Ovary (tissue), 9 donors: Measurements from ENCODE around the gene PRICKLE2. TPM values are rescaled to one million over a fixed set of nuclear protein-coding genes. Genes with fewer than 3 reads are reported as not detected.

ENCODE experiments used
- DNase-seq, 5 donors: peaks; one replicate each; pipeline ENCODE4 v3.0.0-alpha.2; 2019 to 2020
- H3K27ac ChIP-seq, 2 donors: fragments of 200-600 bp; one replicate each; pipeline versions ENCODE4 v1.5.1 to v1.8.0; 2019 to 2022
- H3K27me3 ChIP-seq: fragments of 200-600 bp; one replicate; pipeline ENCODE4 v1.8.0; 2022
- H3K36me3 ChIP-seq: fragments of 200-600 bp; sonication (generic); one replicate; pipeline ENCODE4 v1.5.1; 2019
- H3K4me1 ChIP-seq: one replicate; pipeline ENCODE4 v1.8.1; 2013; ENCODE audit warnings: mild to moderate bottlenecking, moderate library complexity; ENCODE audit not compliant: insufficient read depth
- H3K4me3 ChIP-seq: fragments of 200-600 bp; sonication (generic); one replicate; pipeline ENCODE4 v1.5.1; 2017
- H3K9me3 ChIP-seq, 2 donors: fragments of 200-600 bp in 1 of 2; sonication (generic) in 1 of 2; one replicate each; pipeline versions ENCODE4 v1.5.1 to v1.8.1; 2013 to 2019; ENCODE audit warnings: mild to moderate bottlenecking in 1 of 2, moderate library complexity in 1 of 2
- EP300 ChIP-seq: sonication (generic); formaldehyde crosslinking; IDR thresholded peaks from one replicate; pipeline ENCODE4 v1.6.1; 2017; ENCODE audit warnings: antibody characterized with exemption
- POLR2A ChIP-seq: fragments of 450-650 bp; IDR thresholded peaks from one replicate; pipeline ENCODE4 v1.6.1; 2017; ENCODE audit warnings: antibody characterized with exemption, mild to moderate bottlenecking, moderate library complexity
- WGBS, 3 donors: extraction: QIAGEN DNeasy Blood & Tissue Kit in 1 of 3; methylation state at CpG; one replicate each; pipeline versions ENCODE4 v1.1.5 to v1.1.7; 2013 to 2017; 5-methylcytosine and 5-hydroxymethylcytosine counted together
- intact Hi-C, 4 donors: fragments of 100-400 bp; cut with DNase I; formaldehyde crosslinking; loops; one replicate each; pipeline versions ENCODE4 v1.11.0 to v1.15.1; 2022 to 2023
- polyA plus RNA-seq, 2 donors: library from polyadenylated mRNA; stranded (reverse); fragments of 200-250 nt in 1 of 2; fragments of 350-450 nt in 1 of 2; fragmentation: Illumina TruSeq in 1 of 2; extraction: RNeasy Lipid Tissue Mini Kit (QIAGEN cat#74804) in 1 of 2; gene quantifications; one replicate each; pipeline ENCODE4 v1.2.3, GENCODE V29; 2013 to 2014
- total RNA-seq, 7 donors: library from RNA; depleted of rRNA in 2 of 7; stranded (reverse); fragments of >200 nt in 2 of 7; fragmentation: NEBNext Ultra II Directional in 3 of 7; extraction: Animal tissue kit (Norgen Biotek cat#: 25700) in 3 of 7; gene quantifications; one replicate each; pipeline versions ENCODE4 v1.1.0 to v1.2.4, GENCODE V29; 2016 to 2023
- TF ChIP-seq, protein P1 (sequence below), 3 donors: fragments of 450-650 bp in 2 of 3; fragments of 200-600 bp in 1 of 3; IDR thresholded peaks; one replicate each; pipeline versions ENCODE4 v1.5.1 to v1.8.0; 2016 to 2022; ENCODE audit warnings: antibody characterized with exemption in 3 of 3, mild to moderate bottlenecking in 1 of 3
- donor health status: DM: no; HTN: no; CAD: no; lungs with moderate emphysema.
- donor health status: DM: no; HTN: no; CAD: no.
- donor health status: Bipolar disorder and iron deficiency.
- donor health status: DM: yes; HTN: yes; CAD: no.
- donor health status: DM: no; HTN: no; CAD: no.
- donor health status: DM: yes; HTN: yes; CAD: no.

The PRICKLE2 gene
- total and polyA plus RNA-seq, 9 donors = 6.3 to 34.8 (median 25.4) TPM

DNA sequence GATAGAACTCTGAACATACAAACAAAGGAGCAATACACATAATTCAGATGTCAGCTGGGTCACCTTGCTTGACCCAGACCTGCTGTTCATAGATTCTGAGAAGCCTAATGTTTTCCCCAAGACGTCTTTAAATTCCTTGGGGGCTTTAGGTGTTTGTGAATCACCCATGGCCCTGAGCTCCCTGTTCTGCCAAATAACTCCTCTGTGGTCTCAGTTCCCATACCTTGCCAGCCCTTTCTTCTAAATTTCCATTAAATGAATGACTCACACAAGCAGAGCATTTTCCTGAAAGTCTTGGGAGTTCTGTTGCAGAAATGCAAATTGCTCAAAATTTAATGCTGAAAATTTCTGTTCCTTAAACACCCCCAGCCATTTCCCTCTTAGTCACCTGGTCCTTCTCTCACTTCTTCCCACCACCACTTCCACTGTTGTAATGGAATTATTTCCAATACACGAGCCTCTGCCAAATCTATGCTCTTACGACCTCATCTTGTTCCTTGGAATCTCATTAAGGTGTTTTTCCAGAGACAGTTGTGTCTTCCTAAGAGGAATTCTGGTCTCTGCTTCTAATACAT, 168.6 kb downstream of the PRICKLE2 start:
- peaks cover 2% of the 10 kb centered on the region for H3K4me1 ChIP-seq
- no peak for TF ChIP-seq EP300
- TF ChIP-seq POLR2A = no peak
- TF ChIP-seq, protein P1, sequence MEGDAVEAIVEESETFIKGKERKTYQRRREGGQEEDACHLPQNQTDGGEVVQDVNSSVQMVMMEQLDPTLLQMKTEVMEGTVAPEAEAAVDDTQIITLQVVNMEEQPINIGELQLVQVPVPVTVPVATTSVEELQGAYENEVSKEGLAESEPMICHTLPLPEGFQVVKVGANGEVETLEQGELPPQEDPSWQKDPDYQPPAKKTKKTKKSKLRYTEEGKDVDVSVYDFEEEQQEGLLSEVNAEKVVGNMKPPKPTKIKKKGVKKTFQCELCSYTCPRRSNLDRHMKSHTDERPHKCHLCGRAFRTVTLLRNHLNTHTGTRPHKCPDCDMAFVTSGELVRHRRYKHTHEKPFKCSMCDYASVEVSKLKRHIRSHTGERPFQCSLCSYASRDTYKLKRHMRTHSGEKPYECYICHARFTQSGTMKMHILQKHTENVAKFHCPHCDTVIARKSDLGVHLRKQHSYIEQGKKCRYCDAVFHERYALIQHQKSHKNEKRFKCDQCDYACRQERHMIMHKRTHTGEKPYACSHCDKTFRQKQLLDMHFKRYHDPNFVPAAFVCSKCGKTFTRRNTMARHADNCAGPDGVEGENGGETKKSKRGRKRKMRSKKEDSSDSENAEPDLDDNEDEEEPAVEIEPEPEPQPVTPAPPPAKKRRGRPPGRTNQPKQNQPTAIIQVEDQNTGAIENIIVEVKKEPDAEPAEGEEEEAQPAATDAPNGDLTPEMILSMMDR (IDR thresholded peaks at IDR 0.05) = no peak
- H3K4me3 ChIP-seq = no peak overlapping the region
- H3K27me3 ChIP-seq = no peaks in the 10 kb centered on the region
- WGBS, 3 donors = 47 to 56% (median 51%) methylated on average over 3 of the region's 3 CpGs
- intact Hi-C loops = no loop called here
- DNase-seq = no peak
- H3K36me3 ChIP-seq = no peaks in the 10 kb centered on the region
- no peak overlapping the region for H3K27ac ChIP-seq
- H3K9me3 ChIP-seq = no peaks in the 10 kb centered on the region

GRCh38 chr3:64055076-64055475, 170.2 kb downstream of the PRICKLE2 start:
- 89 to 98% (median 97%) methylated on average over 2 of the region's 2 CpGs for WGBS, 3 donors
- no peaks in the 10 kb centered on the region for H3K9me3 ChIP-seq

GRCh38 chr3:64054488-64054887, 170.8 kb downstream of the PRICKLE2 start:
- Histone ChIP-seq H3K27me3 (no peaks in the 10 kb centered on the region), H3K36me3 (no peaks in the 10 kb centered on the region), H3K9me3 (no peaks in the 10 kb centered on the region), H3K4me3 (no peak overlapping the region), H3K27ac (no peak overlapping the region), H3K4me1 (peaks cover 2% of the 10 kb centered on the region)
- WGBS, 3 donors = 10 to 23% (median 10%) methylated on average over 3 of the region's 3 CpGs
- TF ChIP-seq, protein P1 (IDR thresholded peaks at IDR 0.05) = no peak
- TF ChIP-seq POLR2A (no peak), EP300 (no peak)
- DNase-seq = no peak
- intact Hi-C loops = no loop called here

More at GRCh38 chr3:64055076-64055475, 170.2 kb downstream of the PRICKLE2 start:
- no peak overlapping the region for H3K27ac ChIP-seq
- H3K4me3 ChIP-seq = no peak overlapping the region
- intact Hi-C loops = no loop called here
- H3K4me1 ChIP-seq = peaks cover 2% of the 10 kb centered on the region
- DNase-seq = no peak
- TF ChIP-seq POLR2A (no peak), EP300 (no peak)
- TF ChIP-seq, protein P1 (IDR thresholded peaks at IDR 0.05) = no peak
- H3K36me3 ChIP-seq = no peaks in the 10 kb centered on the region
- H3K27me3 ChIP-seq = no peaks in the 10 kb centered on the region

DNA sequence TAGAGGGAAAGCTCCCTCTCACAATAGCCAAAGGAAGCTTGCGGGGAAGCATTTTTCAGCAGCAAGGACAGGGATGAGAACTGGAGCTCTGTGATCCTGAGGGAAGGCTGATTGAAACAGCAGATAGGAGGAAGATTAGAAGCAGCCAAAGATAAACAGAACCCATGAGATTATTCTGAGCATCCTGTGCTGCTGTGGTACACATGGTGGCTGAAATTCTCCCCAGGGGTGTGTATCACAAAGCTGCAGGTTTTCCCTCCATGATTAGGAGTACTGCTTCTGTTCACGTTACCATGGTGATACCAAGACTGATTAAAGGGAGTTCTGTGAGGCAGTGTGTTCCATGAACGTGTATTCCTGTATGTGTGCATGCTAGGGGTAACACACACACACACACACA, 171.7 kb downstream of the PRICKLE2 start:
- Histone ChIP-seq H3K4me1 (peaks cover 2% of the 10 kb centered on the region), H3K36me3 (no peaks in the 10 kb centered on the region), H3K27me3 (no peaks in the 10 kb centered on the region), H3K9me3 (no peaks in the 10 kb centered on the region), H3K4me3 (no peak overlapping the region), H3K27ac (no peak overlapping the region)
- intact Hi-C loops = no loop called here
- no peak for TF ChIP-seq POLR2A
- TF ChIP-seq EP300 = no peak
- TF ChIP-seq, protein P1 (IDR thresholded peaks at IDR 0.05) = no peak
- DNase-seq = no peak
- 80 to 82% (median 81%) methylated on average over 3 of the region's 3 CpGs for WGBS, 3 donors
